Fibroblast of lung (primary cell): ENCODE data around the gene DCDC2B.

Experiments
- CTCF ChIP-seq, 2 donors: IDR thresholded peaks in 1 of 2; conservative IDR thresholded peaks in 1 of 2; 1 replicate in 1 of 2; 2 replicates in 1 of 2; pipeline ENCODE4 v1.5.1; 2011 to 2012; ENCODE audit warnings: low read length in 2 of 2, control low read depth in 1 of 2, inconsistent platforms in 1 of 2, low read depth in 1 of 2, mild to moderate bottlenecking in 1 of 2
- EZH2 ChIP-seq: IDR thresholded peaks from 2 replicates; pipeline ENCODE4 v1.5.1; 2012; ENCODE audit warnings: low read length, control low read depth, mild to moderate bottlenecking; ENCODE audit errors: missing control alignments

DNA sequence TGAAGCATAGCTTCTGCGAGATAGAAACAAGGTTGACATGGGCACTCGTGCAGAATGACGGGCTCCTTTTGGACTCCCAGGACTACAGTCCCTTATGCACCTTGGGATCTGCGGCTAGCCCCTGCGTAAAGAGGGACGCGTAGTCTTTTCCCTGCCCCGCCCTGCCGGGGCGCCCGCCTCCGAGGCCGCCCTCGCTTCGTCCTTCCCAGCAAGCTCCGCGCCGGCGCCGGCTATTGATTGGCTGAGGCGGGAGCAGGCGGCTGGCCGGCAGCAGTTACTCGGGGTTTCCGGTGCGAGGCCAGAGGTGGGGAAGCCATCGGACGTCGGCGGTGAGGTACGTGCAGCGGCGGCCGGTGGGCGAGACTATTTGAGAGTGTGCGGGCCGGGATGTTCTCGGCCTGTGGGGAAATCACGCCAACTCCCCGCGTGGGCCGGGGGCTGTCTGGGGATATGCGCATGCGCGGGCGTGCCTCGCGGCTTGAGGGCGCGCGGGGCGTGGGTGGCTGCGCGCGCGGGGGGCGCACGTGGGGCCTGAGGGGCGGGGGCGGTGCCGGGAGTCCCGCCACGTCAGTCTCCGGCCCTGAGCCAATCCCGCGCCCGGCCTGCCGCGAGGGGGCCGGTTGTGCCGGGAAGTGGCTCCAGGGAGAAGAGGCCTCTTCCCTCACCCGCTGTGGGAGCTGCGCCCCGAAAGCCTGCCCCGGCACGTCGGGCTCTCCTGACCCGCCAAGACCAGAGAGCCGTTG lies 29.3 kb upstream of the DCDC2B start, which contains the start of gene TXLNA:
- TF ChIP-seq CTCF (conservative IDR thresholded peaks at IDR 0.05 in 1 of 2, IDR thresholded peaks at IDR 0.05 in 1 of 2; ENCODE audit: low read depth in 1 of 2, low read length in 2 of 2), result no peak
- TF ChIP-seq EZH2, result no peak
